ENCODE results near the gene KCTD13.

DNA sequence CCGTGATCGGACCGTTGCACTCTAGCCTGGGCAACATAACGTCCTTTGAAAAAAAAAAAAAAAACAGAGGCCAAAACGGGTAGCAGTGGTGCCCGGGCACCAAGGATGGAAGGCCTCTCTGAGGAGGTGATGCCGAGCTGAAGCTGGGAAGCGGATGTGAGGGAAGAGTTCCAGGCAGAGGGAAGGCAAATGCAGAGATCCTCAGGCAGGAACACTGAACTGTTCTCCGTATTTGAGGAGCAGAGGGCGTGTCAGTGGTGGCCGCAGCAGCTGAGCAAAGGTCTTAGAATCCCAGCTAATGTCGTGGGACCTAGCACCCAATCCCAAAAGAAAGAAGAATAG, 656 bp upstream of the KCTD13 start:
- TF ChIP-seq POLR2A (IDR thresholded peaks at IDR 0.05), result no peak
- TF ChIP-seq, protein P1, sequence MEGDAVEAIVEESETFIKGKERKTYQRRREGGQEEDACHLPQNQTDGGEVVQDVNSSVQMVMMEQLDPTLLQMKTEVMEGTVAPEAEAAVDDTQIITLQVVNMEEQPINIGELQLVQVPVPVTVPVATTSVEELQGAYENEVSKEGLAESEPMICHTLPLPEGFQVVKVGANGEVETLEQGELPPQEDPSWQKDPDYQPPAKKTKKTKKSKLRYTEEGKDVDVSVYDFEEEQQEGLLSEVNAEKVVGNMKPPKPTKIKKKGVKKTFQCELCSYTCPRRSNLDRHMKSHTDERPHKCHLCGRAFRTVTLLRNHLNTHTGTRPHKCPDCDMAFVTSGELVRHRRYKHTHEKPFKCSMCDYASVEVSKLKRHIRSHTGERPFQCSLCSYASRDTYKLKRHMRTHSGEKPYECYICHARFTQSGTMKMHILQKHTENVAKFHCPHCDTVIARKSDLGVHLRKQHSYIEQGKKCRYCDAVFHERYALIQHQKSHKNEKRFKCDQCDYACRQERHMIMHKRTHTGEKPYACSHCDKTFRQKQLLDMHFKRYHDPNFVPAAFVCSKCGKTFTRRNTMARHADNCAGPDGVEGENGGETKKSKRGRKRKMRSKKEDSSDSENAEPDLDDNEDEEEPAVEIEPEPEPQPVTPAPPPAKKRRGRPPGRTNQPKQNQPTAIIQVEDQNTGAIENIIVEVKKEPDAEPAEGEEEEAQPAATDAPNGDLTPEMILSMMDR (IDR thresholded peaks at IDR 0.05), result no peak
